ENCODE results near the gene PVALEF.
"Not testable (repeated sequence)": the region's sequence is repeated elsewhere in the genome, so short reads cannot be mapped to it uniquely, and the experiment has no call there.

Gene PVALEF

GRCh38 chr17:81221842-81222619 is 56.7 kb downstream of the PVALEF start:
- no peak for FAIRE-seq

- FAIRE-seq, result no peak
Measured at GRCh38 chr17:81222620-81222905, 57.3 kb downstream of the PVALEF start.

GRCh38 chr17:81222906-81223761 is 57.8 kb downstream of the PVALEF start, which contains the start of gene CEP131:
CEP131 (minus strand) TSS chr17:81222965; CDS start chr17:81220056, 2,909 bp downstream.
- no peak for FAIRE-seq

GRCh38 chr17:81223762-81224130 is 58.4 kb downstream of the PVALEF start:
- no peak for FAIRE-seq

GRCh38 chr17:81227630-81228029 is 62.3 kb downstream of the PVALEF start:
- not testable (repeated sequence) for FAIRE-seq

- no peak for FAIRE-seq
Measured at GRCh38 chr17:81228420-81228819, 63.1 kb downstream of the PVALEF start.

GRCh38 chr17:81228834-81229665 is 63.7 kb downstream of the PVALEF start:
- FAIRE-seq, result no peak

GRCh38 chr17:81229666-81229920 is 64.3 kb downstream of the PVALEF start:
- no peak for FAIRE-seq

- FAIRE-seq, result no peak
Measured at GRCh38 chr17:81230043-81230820, 64.9 kb downstream of the PVALEF start.

GRCh38 chr17:81231121-81231645 is 65.9 kb downstream of the PVALEF start:
- FAIRE-seq, result no peak

- no peak for FAIRE-seq
Measured at GRCh38 chr17:81231766-81232581, 66.7 kb downstream of the PVALEF start.

Data from islet of Langerhans (tissue), 1 donor.